Measurements from ENCODE around the gene TBCCD1.

Gene TBCCD1

DNA sequence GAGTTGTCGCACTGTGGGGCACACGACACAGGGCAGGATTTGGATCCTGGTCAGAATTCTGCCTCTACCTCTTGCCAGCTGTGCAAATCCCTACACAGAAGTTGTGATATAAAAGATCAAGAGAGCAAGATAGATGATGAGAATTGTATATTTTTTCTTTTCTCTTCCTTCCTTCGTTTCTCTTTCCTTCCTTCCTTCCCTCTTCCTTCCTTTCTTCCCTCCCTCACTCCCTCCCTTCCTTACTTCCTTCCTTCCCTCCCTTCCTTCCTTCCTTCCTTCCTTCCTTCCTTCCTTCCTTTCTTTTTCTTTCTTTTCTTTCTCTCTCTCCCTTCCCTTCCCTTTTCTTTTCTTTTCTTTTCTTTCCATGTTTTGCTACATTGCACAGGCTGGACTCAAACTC, 33.8 kb upstream of the TBCCD1 start:
- no peak for DNase-seq (ENCODE audit: low read depth)
- H3K4me3 ChIP-seq (ENCODE audit: low read length) = no peak overlapping the region
- no peak for TF ChIP-seq CTCF (conservative IDR thresholded peaks at IDR 0.05; ENCODE audit: low read length)

DNA sequence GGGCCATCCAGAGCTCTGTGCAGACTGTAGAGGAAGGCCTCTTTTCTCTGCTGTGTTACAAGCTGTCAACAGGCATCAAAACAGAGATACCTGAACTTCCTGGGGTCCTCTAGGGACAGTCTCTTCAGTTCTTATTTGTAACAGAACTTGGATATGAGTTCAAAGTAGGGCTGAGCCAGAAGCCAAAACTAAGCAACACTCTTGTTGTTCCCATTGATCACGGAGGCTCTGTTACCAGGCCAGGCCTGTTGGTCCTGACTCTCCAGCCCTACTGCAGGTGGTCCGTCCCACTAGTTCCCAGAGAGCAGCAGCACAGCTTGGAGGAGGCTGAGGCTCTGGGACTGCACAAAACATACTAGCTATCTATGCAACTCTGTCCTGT, 32.6 kb upstream of the TBCCD1 start:
- H3K4me3 ChIP-seq (ENCODE audit: low read length) = no peak overlapping the region
- no peak for DNase-seq (ENCODE audit: low read depth)
- no peak for TF ChIP-seq CTCF (conservative IDR thresholded peaks at IDR 0.05; ENCODE audit: low read length)

- no peak for DNase-seq (ENCODE audit: low read depth)
- TF ChIP-seq CTCF (conservative IDR thresholded peaks at IDR 0.05; ENCODE audit: low read length) = no peak
- no peak overlapping the region for H3K4me3 ChIP-seq (ENCODE audit: low read length)
Observed at GRCh38 chr3:186599142-186599784, 32.1 kb upstream of the TBCCD1 start.

GRCh38 chr3:186598794-186599141, 31.6 kb upstream of the TBCCD1 start:
- no peak for TF ChIP-seq CTCF (conservative IDR thresholded peaks at IDR 0.05; ENCODE audit: low read length)
- no peak for DNase-seq (ENCODE audit: low read depth)
- no peak overlapping the region for H3K4me3 ChIP-seq (ENCODE audit: low read length)

DNA sequence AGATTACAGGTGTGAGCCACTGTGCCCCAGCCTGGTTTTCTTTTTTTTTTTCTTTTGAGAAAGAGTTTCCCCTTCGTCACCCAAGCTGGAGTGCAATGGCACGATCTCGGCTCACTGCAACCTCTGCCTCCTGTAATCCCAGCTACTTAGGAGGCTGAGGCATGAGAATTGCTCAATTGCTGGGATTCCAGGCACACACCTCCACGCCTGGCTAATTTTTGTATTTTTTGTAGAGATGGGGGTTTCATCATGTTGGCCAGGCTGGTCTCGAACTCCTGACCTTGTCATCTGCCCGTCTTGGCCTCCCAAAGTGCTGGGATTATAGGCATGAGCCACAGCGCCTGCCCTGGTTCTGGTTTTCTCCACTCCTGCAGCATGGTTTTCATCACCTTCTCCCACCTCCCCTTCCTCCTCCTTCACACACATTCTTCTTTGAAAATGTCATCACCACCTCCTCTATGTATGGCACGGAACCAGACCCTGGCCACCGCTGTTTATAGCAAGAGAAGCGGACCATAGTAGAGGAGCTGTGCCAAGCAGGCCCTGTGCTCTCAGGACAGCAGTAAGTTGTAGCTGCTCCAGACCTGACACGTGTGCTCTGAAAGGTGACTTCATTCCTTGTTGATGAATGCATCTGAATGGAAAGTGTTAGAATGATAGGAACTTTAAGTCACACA, 31.1 kb upstream of the TBCCD1 start:
- no peak overlapping the region for H3K4me3 ChIP-seq (ENCODE audit: low read length)
- peak; percentile 55 for DNase-seq (ENCODE audit: low read depth)
- TF ChIP-seq CTCF (conservative IDR thresholded peaks at IDR 0.05; ENCODE audit: low read length) = no peak

DNA sequence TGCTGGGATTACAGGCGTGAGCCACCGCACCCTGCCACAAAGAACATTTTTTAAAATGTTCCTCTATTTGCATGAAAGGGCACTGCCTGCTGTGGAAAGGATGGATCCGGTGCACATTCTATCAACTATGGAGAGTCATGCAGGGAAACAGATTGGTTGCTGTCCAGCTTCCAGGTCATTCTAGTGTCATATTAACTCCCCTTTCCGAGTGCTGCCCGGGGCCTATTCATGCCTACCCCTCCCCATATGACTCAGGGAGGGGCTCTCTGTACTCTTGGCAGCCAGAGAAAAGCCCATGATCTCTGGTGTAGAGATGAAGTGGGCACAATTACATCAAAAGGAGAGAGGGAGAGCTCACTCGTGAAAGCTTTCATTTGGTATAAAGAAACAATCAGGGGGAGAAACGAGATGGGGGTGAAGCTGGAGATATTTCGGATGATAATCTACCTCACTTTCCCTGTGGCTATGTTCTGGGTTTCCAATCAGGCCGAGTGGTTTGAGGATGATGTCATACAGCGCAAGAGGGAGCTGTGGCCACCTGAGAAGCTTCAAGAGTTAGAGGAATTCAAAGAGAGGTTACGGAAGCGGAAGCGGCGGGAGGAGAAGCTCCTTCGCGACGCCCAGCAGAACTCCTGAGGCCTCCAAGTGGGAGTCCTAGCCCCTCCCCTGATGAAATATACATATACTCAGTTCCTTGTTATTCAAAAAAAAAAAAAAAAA, 29.6 kb upstream of the TBCCD1 start:
- no peak for TF ChIP-seq CTCF (conservative IDR thresholded peaks at IDR 0.05; ENCODE audit: low read length)
- DNase-seq (ENCODE audit: low read depth) = peak; percentile 7
- H3K4me3 ChIP-seq (ENCODE audit: low read length) = no peak overlapping the region

All from AG10803 (cell line).